K562 (cell line): Measurements from ENCODE around the gene ROBO2. TPM values are rescaled to one million over a fixed set of nuclear protein-coding genes. Genes with fewer than 3 reads are reported as not detected.

ENCODE experiments used
- ATAC-seq: fragments of 200-7000 bp; cut with Tn5 transposase; 3 replicates; pipeline ENCODE4 v1.9.1; 2020; ENCODE audit warnings: moderate library complexity
- BruUV-seq: library from RNA; stranded (reverse); fragments of 400-500 nt; replicated peaks from 2 replicates; lab custom pipeline; 2021; lab: Mats Ljungman, UMichigan
- CTCF ChIA-PET: fragments of 300-600 bp; formaldehyde crosslinking; extraction: SDS; loops from one replicate; lab custom pipeline; 2021; ENCODE audit warnings: low intra/inter-chr PET ratio; lab: Yijun Ruan, JAX
- POLR2A ChIA-PET: fragments of 300-600, 350-650 bp; sonication (Branson Sonifier 250); formaldehyde crosslinking; extraction: SDS; loops from one replicate; lab custom pipeline; 2021; ENCODE audit warnings: antibody characterized with exemption, inconsistent platforms; lab: Yijun Ruan, JAX
- DNase-seq, 4 experiments: peaks; one replicate each; pipeline versions ENCODE4 v3.0.0 to v3.0.0-alpha.2; 2011 to 2018; ENCODE audit warnings: low spot score in 3 of 4, mixed read lengths in 3 of 4; ENCODE audit errors: extremely low read depth in 1 of 4
- FAIRE-seq: peaks from 2 replicates; lab custom pipeline; 2011; peaks lifted over from hg19 to GRCh38; lab: Jason Lieb, UNC
- H2AFZ ChIP-seq: 2 replicates; pipeline ENCODE4 v1.6.0; 2011; ENCODE audit warnings: low read depth, low read length, control low read depth, inconsistent platforms
- H3K27ac ChIP-seq: fragments of 200-600 bp; 3 replicates; pipeline ENCODE4 v1.8.0; 2011; ENCODE audit warnings: low read depth, mild to moderate bottlenecking, control low read depth, inconsistent platforms, low read length, moderate library complexity, mixed read lengths; ENCODE audit errors: extremely low read depth
- H3K27me3 ChIP-seq, 2 experiments: fragments of 300-600 bp in 1 of 2; 2 replicates in 1 of 2; 3 replicates in 1 of 2; pipeline versions ENCODE4 v1.6.0 to v1.8.0; 2011; ENCODE audit warnings: inconsistent platforms in 2 of 2, low read length in 2 of 2, mild to moderate bottlenecking in 1 of 2, mixed read lengths in 1 of 2, moderate library complexity in 1 of 2; ENCODE audit not compliant: control insufficient read depth in 2 of 2, insufficient read depth in 2 of 2
- H3K36me3 ChIP-seq: fragments of 300-600 bp; 3 replicates; pipeline ENCODE4 v1.8.0; 2011; ENCODE audit warnings: mild to moderate bottlenecking, low read length, inconsistent platforms; ENCODE audit not compliant: control insufficient read depth, insufficient read depth
- H3K4me1 ChIP-seq, 2 experiments: fragments of 200-600 bp in 1 of 2; replicated peaks in 1 of 2; 2 replicates in 1 of 2; 3 replicates in 1 of 2; pipeline versions ENCODE4 v1.5.1 to v1.8.0; 2011; ENCODE audit warnings: inconsistent platforms in 2 of 2, low read length in 2 of 2, mild to moderate bottlenecking in 1 of 2, mixed read lengths in 1 of 2, moderate library complexity in 1 of 2; ENCODE audit not compliant: control insufficient read depth in 2 of 2, insufficient read depth in 2 of 2
- H3K4me2 ChIP-seq: 2 replicates; pipeline ENCODE4 v1.6.1; 2011; ENCODE audit warnings: low read length, control low read depth, inconsistent platforms, mixed read lengths; ENCODE audit not compliant: insufficient read depth
- H3K4me3 ChIP-seq: fragments of 200-600 bp; sonication (generic), shearing (Covaris generic); 2 replicates; pipeline ENCODE4 v1.5.1; 2016; ENCODE audit warnings: control low read depth, inconsistent platforms
- H3K79me2 ChIP-seq: fragments of 200-600 bp; 3 replicates; pipeline ENCODE4 v1.8.0; 2011; ENCODE audit warnings: low read length, inconsistent platforms; ENCODE audit not compliant: control insufficient read depth, insufficient read depth
- H3K9ac ChIP-seq, 2 experiments: 2 replicates each; pipeline versions ENCODE4 v1.6.0 to v1.6.1; 2011; ENCODE audit warnings: low read depth in 2 of 2, low read length in 2 of 2, control low read depth in 1 of 2, inconsistent platforms in 1 of 2, mild to moderate bottlenecking in 1 of 2, mixed read lengths in 1 of 2; ENCODE audit not compliant: insufficient read depth in 1 of 2
- H3K9me1 ChIP-seq: one replicate; pipeline ENCODE4 v1.6.0; 2011; ENCODE audit warnings: inconsistent platforms, mild to moderate bottlenecking, low read length, moderate library complexity; ENCODE audit not compliant: control insufficient read depth, insufficient read depth
- H3K9me3 ChIP-seq: replicated peaks from 2 replicates; pipeline ENCODE4 v1.5.1; 2011; ENCODE audit warnings: low read depth, low read length, inconsistent platforms; ENCODE audit not compliant: control insufficient read depth, insufficient read depth
- H4K20me1 ChIP-seq: replicated peaks from 2 replicates; pipeline ENCODE4 v1.6.1; 2011; ENCODE audit warnings: low read length, inconsistent platforms, mixed read lengths; ENCODE audit not compliant: control insufficient read depth, insufficient read depth
- ARID2 ChIP-seq: fragments of 450-650 bp; IDR thresholded peaks from 2 replicates; pipeline ENCODE4 v1.6.1; 2017; ENCODE audit warnings: antibody characterized with exemption, mild to moderate bottlenecking
- CHAMP1 ChIP-seq: fragments of 450-650 bp; IDR thresholded peaks from 2 replicates; pipeline ENCODE4 v1.6.1; 2016; ENCODE audit warnings: mild to moderate bottlenecking
- FOXP4 ChIP-seq: sonication (generic); formaldehyde crosslinking; IDR thresholded peaks from 2 replicates; pipeline ENCODE4 v1.8.0; 2022; ENCODE audit warnings: mild to moderate bottlenecking, missing genetic modification reagents, borderline replicate concordance
- HBP1 ChIP-seq: fragments of 450-650 bp; formaldehyde crosslinking; IDR thresholded peaks from 2 replicates; pipeline ENCODE4 v1.4.0; 2022; ENCODE audit warnings: missing genetic modification characterization
- HEY1 ChIP-seq: fragments of 250-450 bp; sonication (Bioruptor Pico); IDR thresholded peaks from 2 replicates; pipeline ENCODE4 v1.5.0; 2020; ENCODE audit warnings: mild to moderate bottlenecking, moderate library complexity, borderline replicate concordance
- KAT2B ChIP-seq: IDR thresholded peaks from one replicate; pipeline ENCODE4 v1.6.1; 2012; ENCODE audit warnings: low read depth, mild to moderate bottlenecking, control low read depth, inconsistent platforms, low read length, moderate library complexity
- KDM1A ChIP-seq, 2 experiments: fragments of 450-650 bp; IDR thresholded peaks; 2 replicates each; pipeline ENCODE4 v1.6.1; 2016; ENCODE audit warnings: mild to moderate bottlenecking in 2 of 2
- KDM5B ChIP-seq: fragments of 200-600 bp; sonication (generic); IDR thresholded peaks from 2 replicates; pipeline ENCODE4 v1.6.1; 2012; ENCODE audit warnings: low read depth, mild to moderate bottlenecking, moderate library complexity, low read length, control low read depth, inconsistent platforms; ENCODE audit not compliant: insufficient replicate concordance
- POLR2AphosphoS2 ChIP-seq: IDR thresholded peaks from 2 replicates; pipeline ENCODE4 v1.6.1; 2012; ENCODE audit warnings: low read length, improper control_type of control experiment
- RAD21 ChIP-seq, 2 experiments: fragments of 250-450 bp in 1 of 2; fragments of 450-650 bp in 1 of 2; sonication (Bioruptor Pico) in 1 of 2; formaldehyde crosslinking in 1 of 2; IDR thresholded peaks in 1 of 2; conservative IDR thresholded peaks in 1 of 2; 2 replicates each; pipeline versions ENCODE4 v1.4.0 to v1.8.0; 2020 to 2022; ENCODE audit warnings: mild to moderate bottlenecking in 2 of 2, moderate library complexity in 1 of 2
- RAD51 ChIP-seq: fragments of 450-650 bp; IDR thresholded peaks from 2 replicates; pipeline ENCODE4 v1.7.1; 2016; ENCODE audit warnings: low read depth, mild to moderate bottlenecking, borderline replicate concordance
- RBM39 ChIP-seq: fragments of 200-400 bp; formaldehyde crosslinking; optimal IDR thresholded peaks from 2 replicates; pipeline ENCODE3; 2018; ENCODE audit warnings: low read depth, low read length
- ZNF780A ChIP-seq: fragments of 250-450 bp; sonication (Bioruptor Pico); IDR thresholded peaks from 2 replicates; pipeline ENCODE4 v1.5.0; 2021; ENCODE audit warnings: mild to moderate bottlenecking
- WGBS: fragments of 100-300 bp; shearing (Covaris generic); methylation state at CpG from one replicate; pipeline ENCODE4 v1.1.6; 2016; ENCODE audit warnings: low coverage, mixed read lengths; ENCODE audit not compliant: insufficient coverage; ENCODE audit errors: missing lambda C conversion rate; 5-methylcytosine and 5-hydroxymethylcytosine counted together
- in situ Hi-C: fragments of 300-500 bp; cut with MboI; formaldehyde crosslinking; loops from 4 replicates; pipeline ENCODE4 v1.15.0; 2018; ENCODE audit warnings: inconsistent platforms, mixed read lengths
- intact Hi-C: fragments of 100-400 bp; cut with micrococcal nuclease; formaldehyde crosslinking; loops from 2 replicates; pipeline ENCODE4 v1.14.2; 2022
- polyA plus RNA-seq, 8 experiments: library from polyadenylated mRNA; depleted of rRNA in 4 of 8; stranded (reverse) in 5 of 8; unstranded in 3 of 8; fragments of >200 nt; fragmentation: Nextera tagmentation in 2 of 8; fragmentation: Illumina TruSeq in 1 of 8; extraction: Ambion mirVana in 2 of 8; extraction: Trizol in 1 of 8; gene quantifications; 2 replicates each; pipeline versions ENCODE4 v1.2.1 to v1.2.3, GENCODE V29; 2011 to 2014; ENCODE audit warnings: inconsistent platforms in 1 of 8, missing spikeins in 1 of 8
- total RNA-seq, 7 experiments: library from RNA; depleted of rRNA in 6 of 7; stranded (reverse); fragments of >200 nt in 6 of 7; fragmentation: Illumina TruSeq in 2 of 7; extraction: Trizol in 2 of 7; gene quantifications; 2 replicates each; pipeline versions ENCODE4 v1.2.1 to v1.2.3, GENCODE V29; 2011 to 2021; ENCODE audit warnings: low replicate concordance in 1 of 7

The ROBO2 gene
- total and polyA plus RNA-seq, 9 of the 15 experiments (the other 6 are each of a cell fraction or from before 2014, with no cell fraction given): 0.84 to 3.0 (median 1.7) TPM

GRCh38 chr3:77251136-77251535 is 211.2 kb downstream of the ROBO2 start (continued):
- no peak for TF ChIP-seq FOXP4 (CRISPR knock-in tag)
- no peak for TF ChIP-seq POLR2AphosphoS2
- TF ChIP-seq KDM1A (IDR thresholded peaks at IDR 0.05): no peak
- no peak for TF ChIP-seq RAD51

GRCh38 chr3:77254967-77255831 is 215.3 kb downstream of the ROBO2 start:
- H3K79me2 ChIP-seq: no peaks in the 10 kb centered on the region
- no TSS peak for BruUV-seq
- FAIRE-seq (peak; percentile 88), DNase-seq (peak; percentile 42 to 73 (median 46)), ATAC-seq (peak; percentile 85)
- no peak overlapping the region for H3K4me3 ChIP-seq
- 49% methylated on average over 3 of the region's 3 CpGs for WGBS
- intact Hi-C loops: loop anchor here (1.0 to 5.0 kb wide), 3 partner anchors 78 to 217 kb away; no protein-coding TSS in a partner anchor
- no peak overlapping the region for H3K4me2 ChIP-seq
- no peak overlapping the region for H3K9ac ChIP-seq
- H4K20me1 ChIP-seq: no peaks in the 10 kb centered on the region
- no peaks in the 10 kb centered on the region; a peak in 1 of 5 replicates for H3K4me1 ChIP-seq
- 0 out of 2 replicates have a peak overlapping the region, but pooled peaks have one; percentile 4 for H2AFZ ChIP-seq
- POLR2A ChIA-PET: no interaction called here
- H3K9me1 ChIP-seq: no peaks in the 10 kb centered on the region
- H3K36me3 ChIP-seq: no peaks in the 10 kb centered on the region
- H3K27me3 ChIP-seq: no peaks in the 10 kb centered on the region
- in situ Hi-C loops: loop anchor here (5.0 kb wide), 1 partner anchor 218 kb away; no protein-coding TSS in a partner anchor
- CTCF ChIA-PET: interaction anchor here (0.7 to 2.4 kb wide), 3 partner anchors 215 to 804 kb away, joined by 4 to 25 read pairs (median 5); partner anchors contain the start of gene ROBO2
- no peaks in the 10 kb centered on the region for H3K9me3 ChIP-seq
- no peak overlapping the region for H3K27ac ChIP-seq
- TF ChIP-seq RAD21 (CRISPR knock-in tag; conservative IDR thresholded peaks at IDR 0.05 in 1 of 2, IDR thresholded peaks at IDR 0.05 in 1 of 2) (peak; percentile 70 to 73), ZNF780A (CRISPR knock-in tag) (no peak), HEY1 (CRISPR knock-in tag) (no peak), KAT2B (no peak), CHAMP1 (no peak), HBP1 (CRISPR knock-in tag) (no peak), ARID2 (no peak), RBM39 (no peak), KDM5B (no peak)
